Measurements from ENCODE around the gene LHPP.

Gene LHPP

DNA sequence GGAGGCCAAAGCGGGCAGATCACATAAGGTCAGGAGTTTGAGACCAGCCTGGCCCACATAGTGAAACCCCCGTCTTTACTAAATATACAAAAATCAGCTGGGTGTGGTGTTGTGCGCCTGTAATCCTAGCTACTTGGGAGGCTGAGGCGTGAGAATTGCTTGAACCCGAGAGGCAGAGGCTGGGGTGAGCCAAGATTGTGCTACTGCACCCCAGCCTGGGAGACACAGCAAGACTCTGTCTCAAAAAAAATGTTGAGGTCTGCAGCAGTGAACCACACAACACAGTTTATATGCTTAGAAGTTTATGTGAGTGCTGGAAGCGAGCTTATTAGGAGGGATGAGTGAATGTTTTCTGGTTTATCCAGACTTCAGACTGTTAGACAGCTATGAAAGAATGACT lies 10.4 kb downstream of the LHPP start:
- H3K9ac ChIP-seq (ENCODE audit: insufficient read length): no peak overlapping the region
- TF ChIP-seq EZH2 (IDR thresholded peaks at IDR 0.05) (no peak), POLR2AphosphoS5 (IDR thresholded peaks at IDR 0.05; ENCODE audit: borderline replicate concordance, low read depth, low read length) (no peak), FOXP2 (optimal IDR thresholded peaks at IDR 0.05; ENCODE audit: control extremely low read depth, extremely low read length, insufficient read depth) (no peak)
- H3K4me3 ChIP-seq: no peak overlapping the region
- DNase-seq (ENCODE audit: low read depth, low spot score): no peak
- H3K36me3 ChIP-seq (ENCODE audit: insufficient read depth, low read length): no peaks in the 10 kb centered on the region
- no peak overlapping the region for H3K27ac ChIP-seq
- no peaks in the 10 kb centered on the region for H3K9me3 ChIP-seq (ENCODE audit: low read depth, low read length)

DNA sequence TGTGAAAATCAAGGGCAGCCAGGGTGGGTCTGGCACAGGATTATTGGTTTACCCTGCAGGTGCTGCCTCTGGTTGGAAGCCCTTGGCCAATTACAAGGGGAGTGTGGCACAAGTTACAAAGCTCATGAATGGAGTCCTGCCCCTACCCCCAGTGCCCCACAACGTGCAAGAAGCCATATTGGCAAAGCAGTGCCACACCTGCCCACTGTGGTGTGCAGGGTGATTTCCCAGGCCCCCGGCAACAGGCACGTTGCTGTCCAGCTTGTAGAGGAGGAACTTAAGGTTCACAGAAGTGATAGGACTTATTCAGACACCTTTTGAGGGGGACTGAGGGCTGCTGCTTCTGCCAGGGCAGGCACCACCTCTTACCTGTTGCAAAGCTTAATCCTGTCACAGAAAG lies 11.4 kb downstream of the LHPP start:
- TF ChIP-seq FOXP2 (optimal IDR thresholded peaks at IDR 0.05; ENCODE audit: control extremely low read depth, extremely low read length, insufficient read depth): no peak
- no peak for TF ChIP-seq EZH2 (IDR thresholded peaks at IDR 0.05)
- no peak overlapping the region for H3K4me3 ChIP-seq
- H3K27ac ChIP-seq: no peak overlapping the region
- no peak for DNase-seq (ENCODE audit: low read depth, low spot score)
- no peak overlapping the region for H3K9ac ChIP-seq (ENCODE audit: insufficient read length)
- H3K9me3 ChIP-seq (ENCODE audit: low read depth, low read length): no peaks in the 10 kb centered on the region
- H3K36me3 ChIP-seq (ENCODE audit: insufficient read depth, low read length): no peaks in the 10 kb centered on the region

DNA sequence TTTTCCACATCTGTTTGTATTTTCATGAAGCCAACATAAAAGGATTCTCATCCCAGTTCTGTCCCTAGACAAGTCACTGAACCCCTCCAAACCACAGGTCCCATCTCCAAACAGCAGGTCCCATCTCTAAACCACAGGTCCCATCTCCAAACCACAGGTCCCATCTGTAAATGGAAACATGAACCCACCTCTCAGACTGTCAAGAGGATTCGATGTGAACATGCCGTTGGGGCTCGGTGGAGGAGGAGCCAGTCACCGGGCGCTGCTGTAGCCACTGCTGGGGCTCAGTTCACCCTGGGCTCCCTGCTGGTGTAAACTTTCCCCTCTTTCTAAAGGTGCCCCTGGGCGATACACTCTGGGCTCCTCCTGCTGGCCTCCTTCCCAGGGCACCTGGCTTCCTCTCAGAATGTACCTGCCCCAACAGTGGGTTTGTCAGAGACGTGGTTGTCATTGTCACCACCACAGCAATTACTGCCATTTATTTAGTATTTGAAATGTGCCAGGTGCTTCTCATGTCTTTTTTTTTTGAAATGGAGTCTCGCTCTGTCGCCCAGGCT lies 13.0 kb downstream of the LHPP start:
- H3K9me3 ChIP-seq (ENCODE audit: low read depth, low read length): no peaks in the 10 kb centered on the region
- no peaks in the 10 kb centered on the region for H3K36me3 ChIP-seq (ENCODE audit: insufficient read depth, low read length)
- H3K9ac ChIP-seq (ENCODE audit: insufficient read length): no peak overlapping the region
- H3K27ac ChIP-seq: no peak overlapping the region
- no peak for DNase-seq (ENCODE audit: low read depth, low spot score)
- TF ChIP-seq POLR2AphosphoS5 (IDR thresholded peaks at IDR 0.05; ENCODE audit: borderline replicate concordance, low read depth, low read length) (no peak), FOXP2 (optimal IDR thresholded peaks at IDR 0.05; ENCODE audit: control extremely low read depth, extremely low read length, insufficient read depth) (no peak), EZH2 (IDR thresholded peaks at IDR 0.05) (no peak)
- H3K4me3 ChIP-seq: no peak overlapping the region

DNA sequence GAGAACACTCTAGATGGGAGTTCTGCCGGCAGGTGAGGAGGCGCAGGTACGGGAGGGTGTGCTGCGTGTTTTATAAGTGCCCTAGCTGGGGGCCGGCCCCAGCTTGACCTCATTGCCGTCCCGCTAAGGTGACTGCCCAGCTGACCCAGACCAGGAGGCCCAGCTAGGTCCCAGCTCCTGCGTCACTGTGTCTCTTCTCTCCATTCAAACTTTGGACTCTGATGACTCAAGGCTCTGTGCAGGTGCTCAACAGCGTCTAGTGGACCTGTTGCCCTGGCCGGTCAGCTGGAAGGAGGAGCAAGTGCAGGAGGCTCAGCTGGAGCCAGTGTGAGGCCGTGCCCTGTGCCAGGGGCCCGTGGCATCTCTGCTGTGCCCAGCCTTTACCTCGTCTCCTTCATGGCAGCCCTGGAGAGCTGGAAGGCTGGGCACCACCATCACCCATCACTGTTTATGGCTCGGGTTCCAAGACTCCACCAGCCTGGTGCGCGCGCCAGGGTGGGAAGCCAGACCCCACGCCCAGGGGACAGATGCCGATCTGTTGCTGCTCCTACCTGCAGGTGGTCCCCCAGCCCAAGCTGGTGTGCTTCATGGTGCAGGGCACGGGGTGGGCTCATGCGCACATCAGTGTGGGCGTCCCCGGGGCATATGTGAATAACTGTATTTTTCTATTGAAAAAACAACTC lies 14.6 kb downstream of the LHPP start:
- H3K27ac ChIP-seq: no peak overlapping the region
- no peak overlapping the region for H3K9ac ChIP-seq (ENCODE audit: insufficient read length)
- no peak for DNase-seq (ENCODE audit: low read depth, low spot score)
- H3K4me3 ChIP-seq: no peak overlapping the region
- no peaks in the 10 kb centered on the region for H3K36me3 ChIP-seq (ENCODE audit: insufficient read depth, low read length)
- no peak for TF ChIP-seq FOXP2 (optimal IDR thresholded peaks at IDR 0.05; ENCODE audit: control extremely low read depth, extremely low read length, insufficient read depth)
- no peak for TF ChIP-seq EZH2 (IDR thresholded peaks at IDR 0.05)
- no peak for TF ChIP-seq POLR2AphosphoS5 (IDR thresholded peaks at IDR 0.05; ENCODE audit: borderline replicate concordance, low read depth, low read length)
- H3K9me3 ChIP-seq (ENCODE audit: low read depth, low read length): no peaks in the 10 kb centered on the region

DNA sequence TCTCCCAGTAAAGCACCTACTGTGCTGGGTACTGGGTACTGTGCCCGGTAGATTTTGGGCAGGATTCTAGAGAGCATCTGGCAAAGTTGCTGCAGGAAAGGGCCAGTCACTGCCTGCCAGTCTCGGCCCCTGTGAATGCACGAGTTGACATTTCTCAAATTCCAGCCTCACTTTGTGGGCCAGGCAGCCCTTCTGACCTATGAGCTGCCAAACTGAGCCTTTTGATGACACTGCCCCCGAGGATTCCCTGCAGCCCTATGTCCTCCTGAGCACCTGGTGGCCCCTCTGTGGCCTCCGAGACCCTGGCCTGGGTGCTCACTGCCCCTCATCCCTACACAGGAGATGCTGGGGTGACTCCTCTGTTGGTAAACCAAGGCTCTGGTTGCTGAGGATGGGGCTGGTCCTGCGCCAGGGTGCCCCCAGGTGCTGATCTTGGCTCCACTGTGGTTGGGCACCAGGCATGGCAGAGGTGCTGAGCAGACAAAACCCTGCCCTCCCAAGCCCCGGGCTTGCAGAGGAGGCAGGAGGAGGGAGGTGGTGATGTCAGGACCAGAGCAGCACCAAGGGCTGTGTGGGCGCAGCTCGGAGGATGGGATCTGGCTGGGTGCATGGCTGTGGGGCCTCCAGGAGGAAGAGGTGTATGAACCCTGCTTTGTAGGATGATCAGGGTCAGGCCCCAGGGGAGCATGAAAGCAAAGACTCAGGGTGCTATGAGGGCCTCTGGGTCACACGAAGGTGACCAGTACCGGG lies 16.2 kb downstream of the LHPP start:
- no peak for DNase-seq (ENCODE audit: low read depth, low spot score)
- no peaks in the 10 kb centered on the region for H3K36me3 ChIP-seq (ENCODE audit: insufficient read depth, low read length)
- no peaks in the 10 kb centered on the region for H3K9me3 ChIP-seq (ENCODE audit: low read depth, low read length)
- H3K4me3 ChIP-seq: no peak overlapping the region
- H3K27ac ChIP-seq: no peak overlapping the region
- TF ChIP-seq EZH2 (IDR thresholded peaks at IDR 0.05) (no peak), POLR2AphosphoS5 (IDR thresholded peaks at IDR 0.05; ENCODE audit: borderline replicate concordance, low read depth, low read length) (no peak), FOXP2 (optimal IDR thresholded peaks at IDR 0.05; ENCODE audit: control extremely low read depth, extremely low read length, insufficient read depth) (no peak)
- no peak overlapping the region for H3K9ac ChIP-seq (ENCODE audit: insufficient read length)

DNA sequence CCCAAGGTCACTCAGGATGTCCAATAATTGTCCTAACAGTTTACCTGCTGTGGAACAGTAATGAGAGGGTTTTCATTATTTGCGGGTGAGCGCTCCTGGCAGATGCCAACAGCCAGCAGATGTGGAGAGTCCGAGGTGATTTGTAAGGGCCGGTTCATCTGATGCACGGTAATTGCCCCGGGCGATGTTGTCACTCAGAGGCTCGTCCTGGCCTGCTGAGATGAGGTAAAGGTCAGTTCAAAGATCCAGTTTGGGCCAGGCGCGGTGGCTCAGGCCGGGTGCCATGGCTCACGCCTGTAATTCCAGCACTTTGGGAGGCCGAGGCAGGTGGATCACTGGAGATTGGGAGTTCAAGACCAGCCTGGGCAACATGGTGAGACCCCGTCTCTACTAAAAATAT lies 16.9 kb downstream of the LHPP start:
- Histone ChIP-seq H3K4me3 (no peak overlapping the region), H3K9me3 (ENCODE audit: low read depth, low read length) (no peaks in the 10 kb centered on the region), H3K36me3 (ENCODE audit: insufficient read depth, low read length) (no peaks in the 10 kb centered on the region), H3K9ac (ENCODE audit: insufficient read length) (no peak overlapping the region), H3K27ac (no peak overlapping the region)
- DNase-seq (ENCODE audit: low read depth, low spot score): no peak
- no peak for TF ChIP-seq POLR2AphosphoS5 (IDR thresholded peaks at IDR 0.05; ENCODE audit: borderline replicate concordance, low read depth, low read length)
- TF ChIP-seq EZH2 (IDR thresholded peaks at IDR 0.05): no peak
- TF ChIP-seq FOXP2 (optimal IDR thresholded peaks at IDR 0.05; ENCODE audit: control extremely low read depth, extremely low read length, insufficient read depth): no peak

DNA sequence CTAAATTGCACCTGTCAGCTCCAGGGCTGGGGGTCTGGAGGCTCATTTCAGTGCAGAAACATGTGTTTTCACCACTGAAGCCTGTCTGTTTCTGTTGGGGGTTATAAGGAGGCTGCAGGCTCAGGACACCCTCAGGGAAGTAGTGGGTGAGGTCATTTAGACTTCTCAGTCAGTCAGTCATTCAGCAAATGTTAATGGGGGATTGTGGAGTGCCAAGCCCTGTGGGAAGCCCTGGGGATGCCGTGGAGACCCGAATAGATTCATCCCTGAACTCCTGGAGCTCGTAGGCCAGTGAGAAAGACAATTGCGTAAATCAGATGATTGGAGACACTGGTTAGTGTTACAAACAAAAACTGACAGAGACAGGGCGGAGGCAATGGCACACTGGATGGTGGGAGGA lies 19.2 kb downstream of the LHPP start:
- no peak for DNase-seq (ENCODE audit: low read depth, low spot score)
- Histone ChIP-seq H3K27ac (no peak overlapping the region), H3K9ac (ENCODE audit: insufficient read length) (no peak overlapping the region), H3K36me3 (ENCODE audit: insufficient read depth, low read length) (no peaks in the 10 kb centered on the region), H3K4me3 (no peak overlapping the region), H3K9me3 (ENCODE audit: low read depth, low read length) (no peaks in the 10 kb centered on the region)
- TF ChIP-seq FOXP2 (optimal IDR thresholded peaks at IDR 0.05; ENCODE audit: control extremely low read depth, extremely low read length, insufficient read depth) (no peak), EZH2 (IDR thresholded peaks at IDR 0.05) (no peak), POLR2AphosphoS5 (IDR thresholded peaks at IDR 0.05; ENCODE audit: borderline replicate concordance, low read depth, low read length) (no peak)

DNA sequence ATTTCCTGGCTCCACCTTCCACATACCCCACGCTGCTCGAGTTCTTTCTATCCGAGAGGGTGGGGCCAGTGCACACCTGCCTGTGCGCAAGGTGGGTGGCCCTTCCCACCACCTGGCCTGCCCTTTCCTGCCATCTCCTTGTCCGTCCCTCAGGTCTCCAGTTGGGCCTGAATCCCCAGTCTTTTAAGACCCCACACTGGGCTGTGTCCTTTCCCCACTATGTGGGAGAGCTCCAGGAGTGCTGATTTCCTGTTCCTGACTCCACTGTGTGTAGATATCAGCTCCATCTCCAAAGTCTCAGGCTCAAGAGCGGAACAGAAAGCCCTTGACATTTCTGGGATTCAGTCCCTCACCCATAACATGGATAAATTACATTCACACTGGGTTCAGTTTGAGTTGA lies 20.1 kb downstream of the LHPP start:
- H3K36me3 ChIP-seq (ENCODE audit: insufficient read depth, low read length): no peaks in the 10 kb centered on the region
- H3K27ac ChIP-seq: no peak overlapping the region
- TF ChIP-seq POLR2AphosphoS5 (IDR thresholded peaks at IDR 0.05; ENCODE audit: borderline replicate concordance, low read depth, low read length): no peak
- no peak for TF ChIP-seq FOXP2 (optimal IDR thresholded peaks at IDR 0.05; ENCODE audit: control extremely low read depth, extremely low read length, insufficient read depth)
- TF ChIP-seq EZH2 (IDR thresholded peaks at IDR 0.05): no peak
- H3K4me3 ChIP-seq: no peak overlapping the region
- DNase-seq (ENCODE audit: low read depth, low spot score): no peak
- H3K9ac ChIP-seq (ENCODE audit: insufficient read length): no peak overlapping the region
- no peaks in the 10 kb centered on the region for H3K9me3 ChIP-seq (ENCODE audit: low read depth, low read length)

Measured in SK-N-MC (cell line).